Measurements from ENCODE around the gene BPNT1.
"Not testable (repeated sequence)": the region's sequence is repeated elsewhere in the genome, so short reads cannot be mapped to it uniquely, and the experiment has no call there.

GRCh38 chr1:220086261-220086686 lies 3.3 kb downstream of the BPNT1 start:
- peak in 6 of 11 experiments; percentile 15 to 50 (median 39) for TF ChIP-seq CTCF (IDR thresholded peaks at IDR 0.05 in 8 of 11, conservative IDR thresholded peaks at IDR 0.05 in 3 of 11)
- not testable (repeated sequence) for TF ChIP-seq POLR2AphosphoS5 (IDR thresholded peaks at IDR 0.05)
